ENCODE data around the gene MIAT.
"Not testable (repeated sequence)": the region's sequence is repeated elsewhere in the genome, so short reads cannot be mapped to it uniquely, and the experiment has no call there.

MIAT gene

DNA sequence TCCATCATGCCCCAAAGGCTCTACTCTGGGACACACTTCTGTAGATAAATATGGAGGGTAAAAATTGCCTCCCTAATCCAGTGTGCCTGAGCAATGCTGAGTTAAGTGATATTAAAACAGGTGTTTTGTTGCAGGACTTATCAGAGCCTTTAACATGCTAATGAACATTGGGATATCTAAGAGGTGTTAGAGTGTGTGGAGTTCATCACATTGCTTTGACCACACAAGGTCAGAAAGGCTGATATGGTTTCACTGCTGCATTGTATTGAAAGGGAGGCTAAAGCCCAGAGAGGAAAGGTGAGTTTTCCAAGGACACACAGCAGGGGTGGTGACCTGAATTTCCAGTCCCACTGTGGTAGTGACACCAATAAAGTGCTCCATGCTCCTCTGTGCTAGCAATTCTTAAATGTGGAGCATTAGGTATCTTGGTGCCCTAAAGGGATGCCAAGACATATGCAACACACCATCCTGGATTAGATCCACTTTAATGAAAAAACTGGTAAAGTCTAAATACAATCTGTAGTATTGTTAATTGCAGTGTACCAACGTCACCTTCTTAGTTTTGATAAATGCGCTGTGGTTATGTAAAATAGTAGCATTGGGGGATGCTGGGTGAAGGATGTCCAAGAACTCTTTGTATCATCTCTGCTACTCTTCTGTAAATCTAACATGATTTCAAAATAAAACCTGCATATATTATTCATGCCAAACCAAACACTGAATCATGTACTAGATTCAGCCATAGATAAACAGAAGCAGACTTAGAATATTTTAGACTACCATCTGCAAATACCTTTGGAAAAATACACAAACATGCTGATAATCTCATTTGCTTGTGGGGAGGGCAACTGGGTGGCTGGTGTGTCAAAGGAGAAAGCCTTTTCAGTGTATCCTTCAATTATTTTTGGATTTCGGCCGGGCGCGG, 45.8 kb downstream of the MIAT start:
- H3K4me3 ChIP-seq (ENCODE audit: control insufficient read depth, low read depth, low read length): no peak overlapping the region
- no peak for DNase-seq (ENCODE audit: low read depth)
- no peak for TF ChIP-seq CTCF (IDR thresholded peaks at IDR 0.05; ENCODE audit: control insufficient read depth, insufficient read depth, low read depth, low read length, missing control alignments)

- not testable (repeated sequence) for H3K4me3 ChIP-seq (ENCODE audit: control insufficient read depth, low read depth, low read length)
These were observed 48.0 kb downstream of the MIAT start for GRCh38 chr22:26705379-26705778.

GRCh38 chr22:26707090-26707489, 49.7 kb downstream of the MIAT start:
- DNase-seq (ENCODE audit: low read depth): no peak
- no peak overlapping the region for H3K4me3 ChIP-seq (ENCODE audit: control insufficient read depth, low read depth, low read length)

More at GRCh38 chr22:26705379-26705778, 48.0 kb downstream of the MIAT start:
- not testable (repeated sequence) for DNase-seq (ENCODE audit: low read depth)

GRCh38 chr22:26707581-26707980, 50.2 kb downstream of the MIAT start:
- H3K4me3 ChIP-seq (ENCODE audit: control insufficient read depth, low read depth, low read length): no peak overlapping the region
- TF ChIP-seq CTCF (IDR thresholded peaks at IDR 0.05; ENCODE audit: control insufficient read depth, insufficient read depth, low read depth, low read length, missing control alignments): no peak
- DNase-seq (ENCODE audit: low read depth): no peak

More at GRCh38 chr22:26707090-26707489, 49.7 kb downstream of the MIAT start:
- TF ChIP-seq CTCF (IDR thresholded peaks at IDR 0.05; ENCODE audit: control insufficient read depth, insufficient read depth, low read depth, low read length, missing control alignments): no peak

DNA sequence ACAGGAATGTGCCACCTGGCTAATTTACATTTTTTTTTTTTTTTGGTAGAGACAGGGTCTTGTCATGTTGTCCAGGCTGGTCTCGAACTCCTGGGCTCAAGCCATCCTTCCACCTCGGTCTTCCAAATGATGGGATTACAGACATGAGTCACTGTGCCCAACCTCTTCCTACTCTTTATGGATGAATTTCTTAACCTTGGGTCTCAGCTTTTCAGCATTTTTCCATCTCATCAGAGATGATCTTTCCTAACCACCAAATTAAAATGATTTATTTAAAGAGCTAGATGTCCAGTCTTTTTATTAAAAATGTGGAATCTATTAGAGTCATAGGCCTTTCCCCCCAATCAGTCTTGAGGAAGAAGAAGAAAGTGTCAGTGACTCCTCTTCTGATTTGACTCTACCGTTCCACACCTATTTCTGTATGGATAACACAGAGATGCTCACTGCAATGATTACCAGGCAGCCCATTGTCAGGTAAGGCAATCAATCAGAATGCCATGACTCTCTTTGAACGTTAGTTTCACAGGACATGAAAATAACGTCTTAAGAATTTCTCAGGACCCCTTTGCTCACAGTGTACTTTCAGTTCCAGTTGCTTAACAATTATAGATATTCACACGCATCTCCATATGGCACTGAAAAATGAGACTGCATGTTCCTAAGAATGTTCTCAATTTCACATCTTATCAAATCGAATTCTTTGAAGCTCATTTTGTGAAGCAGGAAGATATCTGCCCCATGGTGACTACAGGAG, 51.0 kb downstream of the MIAT start:
- no peak for DNase-seq (ENCODE audit: low read depth)
- TF ChIP-seq CTCF (IDR thresholded peaks at IDR 0.05; ENCODE audit: control insufficient read depth, insufficient read depth, low read depth, low read length, missing control alignments): no peak
- no peak overlapping the region for H3K4me3 ChIP-seq (ENCODE audit: control insufficient read depth, low read depth, low read length)

GRCh38 chr22:26709617-26710390, 52.4 kb downstream of the MIAT start:
- no peak overlapping the region for H3K4me3 ChIP-seq (ENCODE audit: control insufficient read depth, low read depth, low read length)
- no peak for TF ChIP-seq CTCF (IDR thresholded peaks at IDR 0.05; ENCODE audit: control insufficient read depth, insufficient read depth, low read depth, low read length, missing control alignments)
- no peak for DNase-seq (ENCODE audit: low read depth)
